Measurements from ENCODE around the gene CDK14. TPM values are rescaled to one million over a fixed set of nuclear protein-coding genes. Genes with fewer than 3 reads are reported as not detected.

The CDK14 gene
- total RNA-seq, 2 donors from 2014 or later, result 8.7 to 13.4 TPM

DNA sequence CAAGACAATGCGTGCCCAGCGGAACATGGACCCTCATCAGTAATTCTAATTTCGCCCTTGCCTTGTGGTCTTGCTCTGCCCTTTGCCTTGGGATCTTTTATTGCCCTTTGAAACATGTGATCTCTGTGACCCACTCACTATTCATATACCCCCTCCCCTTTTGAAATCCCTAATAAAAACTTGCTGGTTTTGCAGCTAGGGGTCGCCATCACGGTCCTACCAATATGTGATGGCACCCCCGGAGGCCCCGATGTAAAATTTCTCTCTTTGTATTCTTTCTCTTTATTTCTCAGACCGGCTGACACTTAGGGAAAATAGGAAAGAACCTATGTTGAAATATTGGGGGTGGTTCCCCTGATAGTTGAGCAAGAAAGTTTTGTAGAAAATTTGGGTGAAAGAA is 242.7 kb downstream of the CDK14 start:
- H3K36me3 Mint-ChIP-seq (ENCODE audit: low read depth), result peaks cover 8% of the 10 kb centered on the region
- Histone ChIP-seq H3K4me3 (ENCODE audit: low read length) (no peak overlapping the region), H3K27me3 (ENCODE audit: control insufficient read depth, insufficient read depth, low read length, poor library complexity, severe bottlenecking) (no peaks in the 10 kb centered on the region), H3K36me3 (ENCODE audit: control insufficient read depth, insufficient read depth, low read length) (no peaks in the 10 kb centered on the region), H3K4me1 (ENCODE audit: control insufficient read depth, insufficient read depth, low read length) (no peaks in the 10 kb centered on the region), H3K9me3 (ENCODE audit: control insufficient read depth, low read length) (peaks cover 33% of the 10 kb centered on the region), H3K27ac (ENCODE audit: low read depth, low read length) (no peak overlapping the region), H3K9ac (ENCODE audit: extremely low read depth, low read length, poor library complexity, severe bottlenecking) (no peak overlapping the region)
- H3K9me3 Mint-ChIP-seq, result peaks cover 29% of the 10 kb centered on the region
- H3K27ac Mint-ChIP-seq, result no peak overlapping the region
- WGBS, 2 experiments (ENCODE audit: insufficient coverage in 1 of 2, insufficient read length in 1 of 2), result 94 to 95% methylated on average over 6 to 8 of the region's 8 CpGs
- TF ChIP-seq, protein P1, sequence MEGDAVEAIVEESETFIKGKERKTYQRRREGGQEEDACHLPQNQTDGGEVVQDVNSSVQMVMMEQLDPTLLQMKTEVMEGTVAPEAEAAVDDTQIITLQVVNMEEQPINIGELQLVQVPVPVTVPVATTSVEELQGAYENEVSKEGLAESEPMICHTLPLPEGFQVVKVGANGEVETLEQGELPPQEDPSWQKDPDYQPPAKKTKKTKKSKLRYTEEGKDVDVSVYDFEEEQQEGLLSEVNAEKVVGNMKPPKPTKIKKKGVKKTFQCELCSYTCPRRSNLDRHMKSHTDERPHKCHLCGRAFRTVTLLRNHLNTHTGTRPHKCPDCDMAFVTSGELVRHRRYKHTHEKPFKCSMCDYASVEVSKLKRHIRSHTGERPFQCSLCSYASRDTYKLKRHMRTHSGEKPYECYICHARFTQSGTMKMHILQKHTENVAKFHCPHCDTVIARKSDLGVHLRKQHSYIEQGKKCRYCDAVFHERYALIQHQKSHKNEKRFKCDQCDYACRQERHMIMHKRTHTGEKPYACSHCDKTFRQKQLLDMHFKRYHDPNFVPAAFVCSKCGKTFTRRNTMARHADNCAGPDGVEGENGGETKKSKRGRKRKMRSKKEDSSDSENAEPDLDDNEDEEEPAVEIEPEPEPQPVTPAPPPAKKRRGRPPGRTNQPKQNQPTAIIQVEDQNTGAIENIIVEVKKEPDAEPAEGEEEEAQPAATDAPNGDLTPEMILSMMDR (conservative IDR thresholded peaks at IDR 0.05), result peak; percentile 13
- no peaks in the 10 kb centered on the region for H3K27me3 Mint-ChIP-seq (ENCODE audit: insufficient read depth)
- no peak overlapping the region for H3K4me3 Mint-ChIP-seq
- no peaks in the 10 kb centered on the region for H3K4me1 Mint-ChIP-seq
- no peak for DNase-seq

GRCh38 chr7:90839316-90839715 is 243.2 kb downstream of the CDK14 start:
- Histone ChIP-seq H3K36me3 (ENCODE audit: control insufficient read depth, insufficient read depth, low read length) (no peaks in the 10 kb centered on the region), H3K4me3 (ENCODE audit: low read length) (no peak overlapping the region), H3K27ac (ENCODE audit: low read depth, low read length) (no peak overlapping the region), H3K9ac (ENCODE audit: extremely low read depth, low read length, poor library complexity, severe bottlenecking) (no peak overlapping the region), H3K4me1 (ENCODE audit: control insufficient read depth, insufficient read depth, low read length) (peaks cover 1% of the 10 kb centered on the region), H3K27me3 (ENCODE audit: control insufficient read depth, insufficient read depth, low read length, poor library complexity, severe bottlenecking) (no peaks in the 10 kb centered on the region), H3K9me3 (ENCODE audit: control insufficient read depth, low read length) (peaks cover 33% of the 10 kb centered on the region)
- TF ChIP-seq, protein P1 (conservative IDR thresholded peaks at IDR 0.05), result no peak
- no peak for DNase-seq
- 83 to 92% methylated on average over 1 of the region's 1 CpG for WGBS, 2 experiments (ENCODE audit: insufficient coverage in 1 of 2, insufficient read length in 1 of 2)
- H3K4me1 Mint-ChIP-seq, result no peaks in the 10 kb centered on the region
- peaks cover 8% of the 10 kb centered on the region for H3K36me3 Mint-ChIP-seq (ENCODE audit: low read depth)
- peaks cover 29% of the 10 kb centered on the region for H3K9me3 Mint-ChIP-seq
- H3K27ac Mint-ChIP-seq, result no peak overlapping the region
- no peak overlapping the region for H3K4me3 Mint-ChIP-seq
- H3K27me3 Mint-ChIP-seq (ENCODE audit: insufficient read depth), result no peaks in the 10 kb centered on the region

GRCh38 chr7:90839727-90840291 is 243.7 kb downstream of the CDK14 start:
- no peaks in the 10 kb centered on the region for H3K27me3 Mint-ChIP-seq (ENCODE audit: insufficient read depth)
- no peak for DNase-seq
- Histone ChIP-seq H3K27ac (ENCODE audit: low read depth, low read length) (no peak overlapping the region), H3K4me3 (ENCODE audit: low read length) (no peak overlapping the region), H3K4me1 (ENCODE audit: control insufficient read depth, insufficient read depth, low read length) (peaks cover 3% of the 10 kb centered on the region), H3K36me3 (ENCODE audit: control insufficient read depth, insufficient read depth, low read length) (no peaks in the 10 kb centered on the region), H3K27me3 (ENCODE audit: control insufficient read depth, insufficient read depth, low read length, poor library complexity, severe bottlenecking) (no peaks in the 10 kb centered on the region), H3K9ac (ENCODE audit: extremely low read depth, low read length, poor library complexity, severe bottlenecking) (no peak overlapping the region), H3K9me3 (ENCODE audit: control insufficient read depth, low read length) (peaks cover 33% of the 10 kb centered on the region)
- H3K9me3 Mint-ChIP-seq, result peaks cover 29% of the 10 kb centered on the region
- no peaks in the 10 kb centered on the region for H3K4me1 Mint-ChIP-seq
- H3K36me3 Mint-ChIP-seq (ENCODE audit: low read depth), result peaks cover 8% of the 10 kb centered on the region
- no peak overlapping the region for H3K27ac Mint-ChIP-seq
- no peak overlapping the region for H3K4me3 Mint-ChIP-seq
- 90 to 100% methylated on average over 1 to 3 of the region's 3 CpGs for WGBS, 2 experiments (ENCODE audit: insufficient coverage in 1 of 2, insufficient read length in 1 of 2)
- TF ChIP-seq, protein P1 (conservative IDR thresholded peaks at IDR 0.05), result no peak
